ENCODE results near the gene AMHR2. TPM values are rescaled to one million over a fixed set of nuclear protein-coding genes. Genes with fewer than 3 reads are reported as not detected.
"Not testable (repeated sequence)": the region's sequence is repeated elsewhere in the genome, so short reads cannot be mapped to it uniquely, and the experiment has no call there.

Gene AMHR2
- total RNA-seq, result under 1 TPM in 1 of 4 donors, not detected in 3; 0.27 TPM

DNA sequence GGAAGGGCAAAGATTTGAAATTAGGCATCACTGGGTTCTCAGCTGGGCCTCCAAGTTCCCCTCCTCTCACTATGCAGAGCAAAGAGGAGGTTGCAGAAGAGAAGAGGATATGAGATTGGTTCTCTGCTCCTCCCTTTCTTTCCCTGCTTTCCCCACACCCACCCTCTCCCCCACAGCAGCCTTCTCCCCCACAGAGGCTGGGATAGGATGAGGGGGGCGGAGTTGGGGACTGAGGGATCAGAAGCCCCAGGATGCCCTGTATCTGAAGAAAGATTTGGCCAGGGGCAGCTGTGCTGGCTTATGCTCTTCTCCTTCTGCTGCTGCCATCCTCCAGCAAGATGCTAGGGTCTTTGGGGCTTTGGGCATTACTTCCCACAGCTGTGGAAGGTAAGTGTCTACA, at the start of gene AMHR2:
Gene AMHR2 (plus strand): TSS at position 259 of the 400 bp plus-strand sequence. CDS start 80 bp downstream, at position 339.
- no peak within 1 kb of the TSS for H3K27ac ChIP-seq
- WGBS, 2 donors (ENCODE audit: low coverage in 1 of 2), result 89% methylated on average over 1 of the region's 1 CpG; no CpG with 5 or more reads in 1 of the 2 donors
- H3K4me3 ChIP-seq, result no peak within 1 kb of the TSS
- H3K9me3 ChIP-seq, result no peaks in the 10 kb centered on the region
- DNase-seq, result no peak
- intact Hi-C loops (cut with DNase I; ENCODE audit: low total_unique reads), result no loop called here
- peaks cover 6 to 17% (median 7%) of the 10 kb centered on the region in 4 donors for H3K4me1 ChIP-seq
- no peaks in the 10 kb centered on the region for H3K27me3 ChIP-seq
- no peak for TF ChIP-seq POLR2AphosphoS5 (IDR thresholded peaks at IDR 0.05)
- no peak for TF ChIP-seq EP300 (IDR thresholded peaks at IDR 0.05; ENCODE audit: low read depth)
- no peak for TF ChIP-seq CTCF (IDR thresholded peaks at IDR 0.05)
- no peak for TF ChIP-seq POLR2A (IDR thresholded peaks at IDR 0.05)
- no peaks in the 10 kb centered on the region for H3K36me3 ChIP-seq
- in situ Hi-C loops (cut with MboI; ENCODE audit: low pct_ligation_motif_present in 1 of 4, low pct_unique_long_range_greater_than_20kb in 1 of 4, low sequenced_read_pairs in 3 of 4), result loop anchor here in 2 of 4 donors (5.0 kb wide), 2 partner anchors 66 to 71 kb away; no protein-coding TSS in a partner anchor

DNA sequence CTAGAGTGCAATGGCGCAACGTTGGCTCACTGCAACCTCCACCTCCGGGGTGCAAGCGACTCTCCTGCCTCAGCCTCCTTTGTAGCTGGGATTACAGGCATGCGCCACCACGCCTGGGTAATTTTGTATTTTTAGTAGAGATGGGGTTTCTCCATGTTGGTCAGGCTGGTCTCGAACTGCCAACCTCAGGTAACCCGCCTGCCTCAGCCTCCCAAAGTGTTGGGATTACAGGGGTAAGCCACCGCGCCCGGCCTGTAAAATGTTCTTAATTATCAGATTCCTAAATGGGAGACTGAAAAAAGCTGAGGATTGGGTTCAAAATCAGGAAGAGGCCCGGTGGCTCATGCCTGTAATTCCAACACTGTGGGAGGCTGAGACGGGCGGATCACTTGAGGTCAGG, 49.4 kb upstream of the AMHR2 start:
- Histone ChIP-seq H3K27ac (peak overlapping the region in 2 of 4 donors; percentile 56 to 97), H3K4me1 (peaks cover 12 to 53% (median 33%) of the 10 kb centered on the region in 4 donors)
- H3K27me3 ChIP-seq; H3K9me3 ChIP-seq; in situ Hi-C loops (cut with MboI; ENCODE audit: low pct_ligation_motif_present in 1 of 4, low pct_unique_long_range_greater_than_20kb in 1 of 4, low sequenced_read_pairs in 3 of 4); H3K36me3 ChIP-seq; DNase-seq; H3K4me3 ChIP-seq; intact Hi-C loops (cut with DNase I; ENCODE audit: low total_unique reads): not testable (repeated sequence)
- 82 to 88% methylated on average over 3 to 14 of the region's 14 CpGs for WGBS, 2 donors (ENCODE audit: low coverage in 1 of 2)

DNA sequence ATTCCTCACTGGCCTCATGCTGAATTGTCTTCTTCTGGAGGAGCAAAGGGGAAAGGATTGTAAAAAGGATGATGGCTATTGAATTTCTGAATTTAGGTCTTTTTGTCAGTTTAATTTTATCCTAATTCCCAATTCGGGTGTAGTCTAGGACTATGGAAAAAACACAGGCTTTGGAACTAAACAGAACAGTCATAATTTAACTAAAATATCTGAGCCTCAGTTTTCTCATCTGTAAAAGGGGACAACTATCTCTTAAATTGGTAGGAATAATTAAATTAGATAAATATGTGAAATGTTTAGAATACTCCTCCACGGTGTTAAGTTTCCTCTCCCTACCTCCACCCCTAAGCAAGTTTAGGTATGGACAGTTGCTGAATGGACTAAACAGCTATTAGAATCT, 46.9 kb upstream of the AMHR2 start:
- 82 to 91% methylated on average over 2 of the region's 2 CpGs for WGBS, 2 donors (ENCODE audit: low coverage in 1 of 2)

GRCh38 chr12:53378222-53378621, 45.4 kb upstream of the AMHR2 start:
- Histone ChIP-seq H3K36me3 (peaks cover 0 to 11% (median 0%) of the 10 kb centered on the region in 4 donors), H3K9me3 (no peaks in the 10 kb centered on the region), H3K27me3 (no peaks in the 10 kb centered on the region), H3K4me1 (peaks cover 20 to 41% (median 30%) of the 10 kb centered on the region in 4 donors), H3K27ac (peak overlapping the region; percentile 90 to 96 (median 92)), H3K4me3 (no peak overlapping the region)
- 80 to 97% methylated on average over 1 to 12 of the region's 12 CpGs for WGBS, 2 donors (ENCODE audit: low coverage in 1 of 2)
- in situ Hi-C loops (cut with MboI; ENCODE audit: low pct_ligation_motif_present in 1 of 4, low pct_unique_long_range_greater_than_20kb in 1 of 4, low sequenced_read_pairs in 3 of 4) (no loop called here), intact Hi-C loops (cut with DNase I; ENCODE audit: low total_unique reads) (no loop called here)
- DNase-seq, result no peak
- TF ChIP-seq EP300 (IDR thresholded peaks at IDR 0.05; ENCODE audit: low read depth) (no peak), POLR2AphosphoS5 (IDR thresholded peaks at IDR 0.05) (no peak)

More for the DNA sequence above, 46.9 kb upstream of the AMHR2 start:
- no peak for DNase-seq
- no peaks in the 10 kb centered on the region for H3K9me3 ChIP-seq
- H3K36me3 ChIP-seq, result no peaks in the 10 kb centered on the region
- intact Hi-C loops (cut with DNase I; ENCODE audit: low total_unique reads) (no loop called here), in situ Hi-C loops (cut with MboI; ENCODE audit: low pct_ligation_motif_present in 1 of 4, low pct_unique_long_range_greater_than_20kb in 1 of 4, low sequenced_read_pairs in 3 of 4) (no loop called here)
- H3K4me1 ChIP-seq, result peaks cover 14 to 40% (median 25%) of the 10 kb centered on the region in 4 donors
- no peak for TF ChIP-seq POLR2A (IDR thresholded peaks at IDR 0.05)
- no peak for TF ChIP-seq POLR2AphosphoS5 (IDR thresholded peaks at IDR 0.05)
- TF ChIP-seq CTCF (IDR thresholded peaks at IDR 0.05), result no peak
- TF ChIP-seq EP300 (IDR thresholded peaks at IDR 0.05; ENCODE audit: low read depth), result no peak
- no peak overlapping the region for H3K4me3 ChIP-seq
- H3K27me3 ChIP-seq, result no peaks in the 10 kb centered on the region
- H3K27ac ChIP-seq, result no peak overlapping the region

GRCh38 chr12:53378724-53379388, 44.8 kb upstream of the AMHR2 start:
- no peak for DNase-seq

More at GRCh38 chr12:53378724-53379388, 44.8 kb upstream of the AMHR2 start:
- Histone ChIP-seq H3K4me3 (peak overlapping the region; percentile 33 to 48 (median 36)), H3K9me3 (no peaks in the 10 kb centered on the region), H3K27ac (peak overlapping the region; percentile 90 to 96 (median 92)), H3K27me3 (no peaks in the 10 kb centered on the region), H3K4me1 (peaks cover 25 to 41% (median 37%) of the 10 kb centered on the region in 4 donors), H3K36me3 (peaks cover 0 to 17% (median 0%) of the 10 kb centered on the region in 4 donors)
- in situ Hi-C loops (cut with MboI; ENCODE audit: low pct_ligation_motif_present in 1 of 4, low pct_unique_long_range_greater_than_20kb in 1 of 4, low sequenced_read_pairs in 3 of 4), result no loop called here
- intact Hi-C loops (cut with DNase I; ENCODE audit: low total_unique reads), result no loop called here
- TF ChIP-seq POLR2A (IDR thresholded peaks at IDR 0.05), result no peak
- no peak for TF ChIP-seq CTCF (IDR thresholded peaks at IDR 0.05)
- TF ChIP-seq POLR2AphosphoS5 (IDR thresholded peaks at IDR 0.05), result no peak
- TF ChIP-seq EP300 (IDR thresholded peaks at IDR 0.05; ENCODE audit: low read depth), result no peak
- WGBS, 2 donors (ENCODE audit: low coverage in 1 of 2), result 27 to 33% methylated on average over 8 to 23 of the region's 23 CpGs
